Measurements from ENCODE around the gene SNAPIN. TPM values are rescaled to one million over a fixed set of nuclear protein-coding genes. Genes with fewer than 3 reads are reported as not detected.

Gene SNAPIN
- total RNA-seq, 4 donors from 2014 or later = 39.9 to 61.2 (median 51.1) TPM

GRCh38 chr1:153646672-153647345 is 11.7 kb upstream of the SNAPIN start:
- peaks cover 15 to 55% (median 30%) of the 10 kb centered on the region in 3 donors for H3K36me3 ChIP-seq
- DNase-seq = no peak
- peaks cover 0 to 32% (median 9%) of the 10 kb centered on the region in 3 donors for H3K4me1 ChIP-seq
- H3K27ac ChIP-seq = peak overlapping the region in 2 of 4 donors; percentile 6 to 44
- intact Hi-C loops (cut with DNase I) = no loop called here
- no peaks in the 10 kb centered on the region for H3K9me3 ChIP-seq
- TF ChIP-seq POLR2A (IDR thresholded peaks at IDR 0.05) (no peak), CTCF (IDR thresholded peaks at IDR 0.05) (no peak)
- H3K27me3 ChIP-seq = no peaks in the 10 kb centered on the region
- H3K4me3 ChIP-seq = no peak overlapping the region
- 85% methylated on average over 4 of the region's 5 CpGs for WGBS, 2 donors

GRCh38 chr1:153647346-153647714 is 11.2 kb upstream of the SNAPIN start:
- peaks cover 0 to 32% (median 9%) of the 10 kb centered on the region in 3 donors for H3K4me1 ChIP-seq
- no peaks in the 10 kb centered on the region for H3K27me3 ChIP-seq
- peak overlapping the region in 2 of 4 donors; percentile 6 to 44 for H3K27ac ChIP-seq
- H3K36me3 ChIP-seq = peaks cover 15 to 49% (median 25%) of the 10 kb centered on the region in 3 donors
- intact Hi-C loops (cut with DNase I) = no loop called here
- TF ChIP-seq CTCF (IDR thresholded peaks at IDR 0.05) (no peak), POLR2A (IDR thresholded peaks at IDR 0.05) (no peak)
- H3K4me3 ChIP-seq = no peak overlapping the region
- DNase-seq = no peak
- H3K9me3 ChIP-seq = no peaks in the 10 kb centered on the region
- WGBS, 2 donors = 36 to 70% methylated on average over 2 of the region's 2 CpGs

GRCh38 chr1:153648000-153648643 is 10.4 kb upstream of the SNAPIN start:
- TF ChIP-seq POLR2A (IDR thresholded peaks at IDR 0.05) (no peak), CTCF (IDR thresholded peaks at IDR 0.05) (no peak)
- H3K27ac ChIP-seq = peak overlapping the region in 1 of 4 donors; percentile 36
- H3K36me3 ChIP-seq = peaks cover 15 to 42% (median 19%) of the 10 kb centered on the region in 3 donors
- peaks cover 5 to 40% (median 9%) of the 10 kb centered on the region in 3 donors for H3K4me1 ChIP-seq
- DNase-seq = no peak
- no peaks in the 10 kb centered on the region for H3K9me3 ChIP-seq
- intact Hi-C loops (cut with DNase I) = no loop called here
- 67 to 80% methylated on average over 9 to 10 of the region's 10 CpGs for WGBS, 2 donors
- H3K4me3 ChIP-seq = no peak overlapping the region
- no peaks in the 10 kb centered on the region for H3K27me3 ChIP-seq

- intact Hi-C loops (cut with DNase I) = no loop called here
- Histone ChIP-seq H3K4me3 (no peak overlapping the region), H3K4me1 (peaks cover 6 to 38% (median 9%) of the 10 kb centered on the region in 3 donors), H3K27ac (no peak overlapping the region), H3K27me3 (no peaks in the 10 kb centered on the region), H3K9me3 (no peaks in the 10 kb centered on the region), H3K36me3 (peaks cover 8 to 30% (median 15%) of the 10 kb centered on the region in 3 donors)
- no peak for TF ChIP-seq POLR2A (IDR thresholded peaks at IDR 0.05)
- no peak for TF ChIP-seq CTCF (IDR thresholded peaks at IDR 0.05)
- no peak for DNase-seq
- 42 to 49% methylated on average over 3 of the region's 3 CpGs for WGBS, 2 donors
These were observed 9.2 kb upstream of the SNAPIN start for GRCh38 chr1:153649137-153649862.

- Histone ChIP-seq H3K4me1 (peaks cover 6 to 38% (median 9%) of the 10 kb centered on the region in 3 donors), H3K27me3 (no peaks in the 10 kb centered on the region), H3K27ac (no peak overlapping the region), H3K9me3 (no peaks in the 10 kb centered on the region), H3K4me3 (no peak overlapping the region), H3K36me3 (peaks cover 8 to 24% (median 11%) of the 10 kb centered on the region in 3 donors)
- intact Hi-C loops (cut with DNase I) = no loop called here
- no peak for TF ChIP-seq CTCF (IDR thresholded peaks at IDR 0.05)
- no peak for TF ChIP-seq POLR2A (IDR thresholded peaks at IDR 0.05)
- 80 to 85% methylated on average over 1 to 2 of the region's 2 CpGs for WGBS, 2 donors
- DNase-seq = no peak
These were observed 8.7 kb upstream of the SNAPIN start for GRCh38 chr1:153649863-153650235.

Measured in esophagus squamous epithelium (tissue), 5 donors.